Fibroblast of skin of abdomen (primary cell): Measurements from ENCODE around the gene SORL1.
A peak's percentile ranks its signal among the peaks of the same experiment; 100 is the strongest.

Experiments used
- DNase-seq: peaks from one replicate; pipeline ENCODE4 v3.0.0-alpha.2; 2013

Gene SORL1

DNA sequence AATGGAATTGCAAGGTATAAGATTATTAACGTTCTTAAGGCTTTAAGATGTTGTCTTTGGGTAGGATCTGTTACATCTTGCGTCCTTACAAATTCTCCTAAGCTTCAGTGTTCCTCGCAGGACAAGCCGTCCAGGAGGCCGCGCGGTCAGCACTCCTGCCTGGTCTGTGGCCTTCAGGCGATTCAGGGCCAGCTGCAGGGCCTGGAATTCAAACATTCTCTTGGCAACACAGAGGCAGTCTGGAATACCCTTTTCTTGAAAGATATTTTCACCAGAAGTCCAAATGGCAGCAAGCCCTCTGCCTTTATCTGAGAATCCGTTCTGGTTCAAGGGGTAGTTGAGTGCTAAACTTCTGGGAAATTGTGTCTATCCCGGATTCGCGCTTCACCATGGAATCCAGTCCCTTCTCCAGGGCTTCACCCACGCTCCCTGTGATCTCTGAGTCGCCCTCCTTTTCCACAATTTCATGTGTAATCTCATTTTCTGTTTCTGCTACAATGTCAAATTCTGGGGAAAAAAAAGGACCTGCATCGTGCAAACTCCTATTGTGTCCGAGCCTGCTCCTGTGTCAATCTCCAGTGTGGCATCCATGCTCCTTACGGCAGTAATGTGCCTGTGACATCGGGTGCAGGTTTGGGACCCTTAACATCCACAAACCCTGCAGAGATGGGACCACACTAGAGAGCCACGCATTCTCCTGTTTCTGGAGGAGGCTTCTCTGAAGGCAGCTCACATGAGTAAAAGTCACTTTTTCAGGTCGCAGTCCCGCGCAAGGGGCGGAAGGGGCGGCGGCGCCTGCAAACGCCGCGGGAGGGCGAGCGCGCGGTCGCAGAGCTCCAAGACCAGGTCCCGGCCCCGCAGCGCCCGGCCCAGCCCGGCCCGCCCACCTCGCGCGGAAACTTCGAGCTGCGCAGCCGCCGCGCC is 25.4 kb upstream of the SORL1 start:
- DNase-seq = no peak

DNA sequence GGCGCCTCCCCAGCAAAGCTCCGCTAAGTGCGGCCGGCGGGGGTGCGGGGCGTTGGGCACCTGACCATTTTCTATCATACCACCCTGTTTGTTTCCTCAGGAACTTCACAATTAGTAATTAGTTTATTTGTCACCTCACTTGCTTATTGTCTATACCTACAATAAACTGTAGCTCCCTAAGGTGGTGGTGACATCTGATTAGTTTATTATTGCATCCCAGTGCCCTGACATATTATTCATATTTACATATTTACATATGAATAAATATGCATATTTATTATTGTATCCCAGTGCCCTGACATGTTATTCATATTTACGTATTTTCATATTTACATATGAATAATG is 24.7 kb upstream of the SORL1 start:
- DNase-seq = no peak

DNA sequence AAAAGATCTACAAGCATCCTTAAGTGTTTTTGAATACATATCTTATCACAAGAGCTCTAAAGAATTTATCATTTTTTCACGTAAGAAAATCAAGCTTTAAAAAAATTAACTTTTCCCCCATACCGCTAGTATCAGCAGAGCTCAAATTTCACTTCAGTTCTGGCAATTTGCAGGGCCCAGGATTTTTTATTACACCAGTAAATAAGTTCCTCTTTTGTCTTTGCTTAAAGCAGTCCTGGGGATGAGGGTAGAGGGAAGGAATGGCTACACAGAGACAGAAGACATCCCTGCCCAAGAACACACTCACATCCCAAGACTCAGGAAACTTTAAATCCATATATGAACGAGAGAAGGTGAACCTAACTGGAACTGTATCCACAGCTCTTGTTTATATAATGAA is 22.6 kb upstream of the SORL1 start:
- DNase-seq = no peak

GRCh38 chr11:121431820-121432526 is 20.1 kb upstream of the SORL1 start:
- no peak for DNase-seq

DNA sequence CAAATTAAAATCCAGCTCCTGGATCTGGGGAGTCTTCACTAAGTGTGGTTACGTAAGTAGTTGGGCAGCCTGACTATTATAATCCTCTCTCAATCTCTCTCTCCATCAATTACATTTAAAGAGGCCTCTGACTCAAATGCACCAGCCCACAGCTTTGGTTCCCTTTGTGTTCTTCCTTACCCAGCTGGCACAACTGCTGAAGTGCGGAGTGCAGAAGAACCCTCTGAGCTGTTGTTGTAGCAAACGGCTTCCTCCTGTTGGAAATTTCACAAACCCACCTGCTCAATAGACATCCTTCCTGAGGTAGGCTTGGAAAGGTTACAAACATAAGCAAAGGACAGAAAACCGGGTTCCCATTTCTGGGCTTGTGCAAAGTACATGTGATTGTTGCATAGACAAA is 17.0 kb upstream of the SORL1 start:
- no peak for DNase-seq

DNA sequence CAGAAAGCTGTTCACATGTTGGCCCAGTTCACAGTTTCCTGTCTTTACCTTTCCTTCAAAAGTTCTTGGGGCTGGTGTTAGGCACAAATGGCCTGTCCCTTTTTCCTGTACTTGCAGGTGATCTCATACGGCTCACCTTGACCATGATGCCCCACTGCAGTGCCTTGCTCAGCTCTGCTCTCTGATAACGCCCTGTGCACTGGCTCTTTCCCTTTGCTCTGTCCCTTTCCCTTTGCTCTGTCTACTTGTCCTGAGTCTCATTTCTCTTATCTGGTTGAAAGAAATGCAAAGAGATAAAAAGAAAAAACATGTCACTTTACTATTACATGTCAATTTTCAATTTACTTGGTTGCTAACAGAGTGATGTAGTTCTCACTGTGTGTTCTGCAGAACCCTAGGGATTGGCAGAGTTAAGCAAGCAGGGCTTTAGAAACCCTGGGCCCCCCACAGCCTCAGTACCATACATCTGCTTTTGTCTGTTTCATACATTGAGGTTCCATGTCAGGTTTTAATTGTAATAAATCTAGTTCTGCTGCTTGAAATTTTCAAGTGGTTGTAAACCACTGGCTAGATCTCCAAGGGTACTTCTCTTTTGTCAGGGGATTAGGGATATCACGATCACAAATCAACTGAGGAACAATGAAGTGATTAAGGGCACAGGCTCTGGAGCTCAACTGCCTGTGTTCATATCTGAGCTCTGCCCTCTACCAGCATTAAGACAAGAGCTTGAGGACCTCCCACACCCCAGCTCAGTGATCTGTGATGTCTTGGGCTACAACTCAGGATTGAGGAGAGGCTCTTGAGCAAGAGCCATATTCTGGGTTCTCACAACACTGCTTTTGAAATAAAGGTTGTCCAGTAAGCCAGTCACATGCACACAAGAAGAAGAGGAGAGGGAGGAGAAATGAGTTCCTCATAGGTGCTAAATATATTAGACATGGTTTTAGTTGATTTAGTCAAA is 16.3 kb upstream of the SORL1 start:
- no peak for DNase-seq

GRCh38 chr11:121437018-121437685 is 15.0 kb upstream of the SORL1 start:
- peak; percentile 60 for DNase-seq

- no peak for DNase-seq
These were observed 14.4 kb upstream of the SORL1 start for GRCh38 chr11:121437686-121438078.

GRCh38 chr11:121439337-121439736 is 12.8 kb upstream of the SORL1 start:
- no peak for DNase-seq

DNA sequence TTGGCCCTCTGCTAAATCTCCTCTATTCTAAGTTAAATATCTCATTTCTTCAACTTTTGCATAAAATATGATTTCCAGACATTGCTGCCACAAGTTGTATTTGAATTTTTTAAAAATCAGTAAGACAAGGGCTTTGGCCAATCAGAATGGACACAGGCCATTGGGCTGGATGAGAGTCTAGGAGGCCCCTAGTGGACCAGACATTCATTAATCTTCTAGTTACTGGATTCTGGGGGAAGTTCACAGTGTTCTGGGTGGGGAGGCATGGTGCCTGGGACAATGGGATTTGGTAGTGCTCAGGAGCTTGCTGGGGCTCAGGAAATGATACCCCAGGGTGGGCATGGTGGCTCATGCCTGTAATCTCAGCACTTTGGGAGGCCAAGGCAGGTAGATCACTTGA is 12.4 kb upstream of the SORL1 start:
- DNase-seq = no peak

GRCh38 chr11:121441521-121441920 is 10.6 kb upstream of the SORL1 start:
- no peak for DNase-seq

DNA sequence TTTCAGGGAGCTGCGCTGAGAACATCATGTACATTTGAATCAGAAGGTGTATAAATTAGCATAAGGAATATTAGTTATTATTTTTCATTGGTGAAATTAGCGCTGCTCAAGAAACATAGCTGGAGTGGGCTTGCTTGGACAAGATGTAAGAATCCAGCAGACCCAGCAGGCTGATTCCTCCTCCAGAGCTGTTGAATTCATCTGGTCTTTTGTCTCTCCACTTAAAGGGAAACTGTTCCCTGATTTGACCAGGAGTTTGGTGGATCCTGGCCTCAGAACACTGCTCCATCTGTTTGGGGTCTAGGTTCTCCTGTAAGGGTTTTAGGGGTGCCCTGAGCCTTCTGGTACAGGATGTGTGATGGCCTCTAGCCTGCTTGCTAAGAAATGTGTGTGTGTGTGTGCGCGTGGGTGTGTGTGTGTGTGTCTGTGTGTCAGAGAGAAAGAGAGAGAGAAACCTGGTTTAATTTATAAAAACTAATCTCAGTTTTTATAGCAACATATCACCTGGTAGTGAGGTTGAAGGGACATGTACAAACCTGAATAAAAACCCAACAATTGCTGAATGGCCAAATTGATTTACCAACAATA is 8.3 kb upstream of the SORL1 start:
- no peak for DNase-seq

- no peak for DNase-seq
These were observed 7.6 kb upstream of the SORL1 start for GRCh38 chr11:121444526-121444925.

- no peak for DNase-seq
These were observed 6.9 kb upstream of the SORL1 start for GRCh38 chr11:121445071-121445768.

DNA sequence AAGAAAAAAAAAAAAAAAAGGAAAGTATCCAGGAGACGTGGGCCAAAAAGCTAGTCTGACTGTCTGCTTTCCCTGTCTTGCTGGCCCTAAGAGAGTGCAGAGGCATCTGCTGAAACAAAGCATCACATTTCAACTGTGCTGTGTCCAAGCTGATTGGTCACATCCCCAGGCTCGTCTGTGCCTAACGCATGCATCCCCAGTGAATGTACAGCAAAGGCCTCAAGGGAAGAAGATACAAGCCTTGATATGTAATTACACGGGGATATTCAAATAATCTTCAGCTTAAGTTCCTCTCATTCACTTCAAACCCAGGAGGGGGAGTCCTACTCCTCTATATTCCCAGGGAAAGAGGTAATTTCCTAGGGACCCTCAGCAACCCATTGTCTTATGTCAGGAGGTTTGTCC is 5.4 kb upstream of the SORL1 start:
- peak; percentile 76 for DNase-seq

DNA sequence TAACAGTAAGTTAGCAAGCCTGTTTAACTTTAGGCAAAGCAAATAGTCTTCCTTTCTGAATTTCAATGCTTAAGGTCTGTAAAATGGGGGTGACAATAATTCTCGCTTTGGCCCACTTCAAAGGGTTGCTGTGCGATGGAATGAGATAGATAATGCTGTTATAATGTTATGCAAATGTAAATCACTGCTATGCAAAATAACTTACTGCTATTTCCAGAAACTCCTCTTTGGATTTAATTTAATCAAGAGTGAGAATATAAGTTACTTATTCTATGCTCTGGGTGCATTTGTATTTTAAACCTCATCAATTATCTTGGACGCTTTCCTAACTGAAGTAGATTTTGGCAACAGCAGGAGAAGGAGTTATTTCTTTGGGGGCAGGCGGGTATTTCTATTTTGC is 4.1 kb upstream of the SORL1 start:
- DNase-seq = no peak

DNA sequence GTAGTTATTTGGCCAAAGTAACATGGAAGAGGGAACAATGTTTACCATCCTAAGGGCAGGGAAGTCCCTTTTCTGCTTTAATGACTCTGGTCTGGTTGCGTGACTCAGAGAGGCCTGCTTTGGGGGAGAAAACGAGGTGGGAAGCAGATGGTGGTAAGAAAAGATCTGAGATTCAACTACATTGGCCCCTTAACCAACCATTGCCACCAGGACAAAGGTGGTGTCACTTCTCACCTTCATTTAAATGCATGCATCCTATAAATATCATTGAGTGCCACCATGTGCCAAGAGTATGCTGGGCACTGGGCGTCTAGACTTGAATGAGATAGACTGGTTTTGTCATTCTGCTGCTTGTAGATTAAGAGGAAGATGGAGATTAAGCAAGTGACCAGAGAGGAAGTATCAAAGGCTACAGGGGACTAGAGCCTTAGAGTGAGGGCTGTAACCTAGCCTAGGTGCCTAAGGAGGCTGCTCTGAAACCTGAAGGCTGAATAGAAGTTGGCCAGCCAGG is 3.6 kb upstream of the SORL1 start:
- DNase-seq = no peak

DNA sequence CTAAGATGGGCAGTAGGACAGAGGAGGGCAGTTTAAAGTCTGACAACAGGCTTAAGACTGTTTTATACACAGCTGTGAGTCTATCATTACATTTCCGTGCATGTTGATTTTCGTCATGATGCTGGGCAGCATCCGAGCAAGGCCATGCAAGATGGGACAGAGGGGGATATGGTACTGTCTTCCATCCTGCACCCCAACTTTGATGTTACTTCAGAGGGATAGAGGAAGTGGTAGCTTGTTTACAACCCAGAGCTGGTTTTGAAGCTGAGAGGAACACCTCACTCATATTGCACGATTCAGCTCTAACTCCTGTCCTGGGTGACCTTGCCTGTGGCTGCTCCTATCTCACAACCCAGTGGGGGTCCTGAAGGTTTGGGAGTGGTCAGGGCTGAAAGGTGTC is 3.0 kb upstream of the SORL1 start:
- no peak for DNase-seq

GRCh38 chr11:121449626-121450025 is 2.5 kb upstream of the SORL1 start:
- no peak for DNase-seq

- DNase-seq = no peak
These were observed 1.7 kb upstream of the SORL1 start for GRCh38 chr11:121450401-121450800.
